ENCODE measurements around the gene DNAAF8.

- TF ChIP-seq, protein P1, sequence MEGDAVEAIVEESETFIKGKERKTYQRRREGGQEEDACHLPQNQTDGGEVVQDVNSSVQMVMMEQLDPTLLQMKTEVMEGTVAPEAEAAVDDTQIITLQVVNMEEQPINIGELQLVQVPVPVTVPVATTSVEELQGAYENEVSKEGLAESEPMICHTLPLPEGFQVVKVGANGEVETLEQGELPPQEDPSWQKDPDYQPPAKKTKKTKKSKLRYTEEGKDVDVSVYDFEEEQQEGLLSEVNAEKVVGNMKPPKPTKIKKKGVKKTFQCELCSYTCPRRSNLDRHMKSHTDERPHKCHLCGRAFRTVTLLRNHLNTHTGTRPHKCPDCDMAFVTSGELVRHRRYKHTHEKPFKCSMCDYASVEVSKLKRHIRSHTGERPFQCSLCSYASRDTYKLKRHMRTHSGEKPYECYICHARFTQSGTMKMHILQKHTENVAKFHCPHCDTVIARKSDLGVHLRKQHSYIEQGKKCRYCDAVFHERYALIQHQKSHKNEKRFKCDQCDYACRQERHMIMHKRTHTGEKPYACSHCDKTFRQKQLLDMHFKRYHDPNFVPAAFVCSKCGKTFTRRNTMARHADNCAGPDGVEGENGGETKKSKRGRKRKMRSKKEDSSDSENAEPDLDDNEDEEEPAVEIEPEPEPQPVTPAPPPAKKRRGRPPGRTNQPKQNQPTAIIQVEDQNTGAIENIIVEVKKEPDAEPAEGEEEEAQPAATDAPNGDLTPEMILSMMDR (IDR thresholded peaks at IDR 0.05; ENCODE audit: extremely low read depth in 1 of 2, insufficient read depth in 1 of 2, low read depth in 1 of 2, low read length in 2 of 2) = no peak
- TF ChIP-seq EZH2 (IDR thresholded peaks at IDR 0.05; ENCODE audit: borderline replicate concordance, low read depth, low read length, severe bottlenecking) (no peak), POLR2AphosphoS5 (IDR thresholded peaks at IDR 0.05; ENCODE audit: insufficient read depth, low read depth, low read length) (no peak), POLR2A (IDR thresholded peaks at IDR 0.05; ENCODE audit: low read depth, low read length) (no peak), FOS (IDR thresholded peaks at IDR 0.05; ENCODE audit: borderline replicate concordance, insufficient read depth, low read length) (no peak)
- TF ChIP-seq, protein P2, sequence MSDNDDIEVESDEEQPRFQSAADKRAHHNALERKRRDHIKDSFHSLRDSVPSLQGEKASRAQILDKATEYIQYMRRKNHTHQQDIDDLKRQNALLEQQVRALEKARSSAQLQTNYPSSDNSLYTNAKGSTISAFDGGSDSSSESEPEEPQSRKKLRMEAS (IDR thresholded peaks at IDR 0.05; ENCODE audit: insufficient read depth, insufficient read length) = no peak
These were observed 7.7 kb upstream of the DNAAF8 start for GRCh38 chr16:4726616-4727015.

Measured in endothelial cell of umbilical vein (primary cell).